ENCODE results near the gene PLRG1.

DNA sequence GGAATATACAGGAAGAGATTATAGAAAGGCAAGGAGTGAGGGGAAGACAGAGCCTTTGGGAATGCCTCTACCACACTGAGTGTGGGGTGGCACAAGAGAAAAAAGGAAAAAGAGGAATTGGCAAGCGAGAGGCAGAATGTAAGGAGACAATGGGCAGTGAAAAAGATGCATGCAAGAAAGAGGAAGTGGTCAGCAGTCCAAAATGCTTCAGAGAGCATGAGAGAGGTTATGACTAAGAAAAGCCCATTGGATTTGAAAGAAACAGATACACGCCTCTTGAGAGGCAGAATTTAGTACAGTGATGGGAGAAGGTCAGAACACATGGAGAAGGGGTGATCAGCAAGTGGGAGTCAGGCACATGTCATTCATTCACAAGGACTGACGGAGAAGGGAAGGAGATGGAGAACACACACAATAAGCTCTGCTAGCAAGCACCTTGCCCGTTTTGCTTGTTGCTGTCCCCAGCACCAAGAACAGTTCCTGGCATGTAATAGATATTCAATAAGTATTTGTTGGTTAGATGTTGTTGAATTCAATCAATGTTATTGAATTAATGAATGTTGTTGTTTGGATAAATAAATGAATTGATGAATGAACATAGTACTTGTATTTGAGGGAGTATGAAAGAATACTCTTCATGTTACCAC lies 65.0 kb downstream of the PLRG1 start:
- TF ChIP-seq, protein P1, sequence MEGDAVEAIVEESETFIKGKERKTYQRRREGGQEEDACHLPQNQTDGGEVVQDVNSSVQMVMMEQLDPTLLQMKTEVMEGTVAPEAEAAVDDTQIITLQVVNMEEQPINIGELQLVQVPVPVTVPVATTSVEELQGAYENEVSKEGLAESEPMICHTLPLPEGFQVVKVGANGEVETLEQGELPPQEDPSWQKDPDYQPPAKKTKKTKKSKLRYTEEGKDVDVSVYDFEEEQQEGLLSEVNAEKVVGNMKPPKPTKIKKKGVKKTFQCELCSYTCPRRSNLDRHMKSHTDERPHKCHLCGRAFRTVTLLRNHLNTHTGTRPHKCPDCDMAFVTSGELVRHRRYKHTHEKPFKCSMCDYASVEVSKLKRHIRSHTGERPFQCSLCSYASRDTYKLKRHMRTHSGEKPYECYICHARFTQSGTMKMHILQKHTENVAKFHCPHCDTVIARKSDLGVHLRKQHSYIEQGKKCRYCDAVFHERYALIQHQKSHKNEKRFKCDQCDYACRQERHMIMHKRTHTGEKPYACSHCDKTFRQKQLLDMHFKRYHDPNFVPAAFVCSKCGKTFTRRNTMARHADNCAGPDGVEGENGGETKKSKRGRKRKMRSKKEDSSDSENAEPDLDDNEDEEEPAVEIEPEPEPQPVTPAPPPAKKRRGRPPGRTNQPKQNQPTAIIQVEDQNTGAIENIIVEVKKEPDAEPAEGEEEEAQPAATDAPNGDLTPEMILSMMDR (IDR thresholded peaks at IDR 0.05), result no peak
- TF ChIP-seq POLR2A (IDR thresholded peaks at IDR 0.05; ENCODE audit: low read depth), result no peak
- TF ChIP-seq EP300 (IDR thresholded peaks at IDR 0.05), result no peak
- TF ChIP-seq POLR2AphosphoS5 (IDR thresholded peaks at IDR 0.05), result no peak

Measured in esophagus muscularis mucosa (tissue), 4 donors.